ENCODE measurements around the gene DENND6B. TPM values are rescaled to one million over a fixed set of nuclear protein-coding genes. Genes with fewer than 3 reads are reported as not detected.
"Not testable (repeated sequence)": the region's sequence is repeated elsewhere in the genome, so short reads cannot be mapped to it uniquely, and the experiment has no call there.

Gene DENND6B
- total RNA-seq, 1 donor from 2014 or later, result 1.8 TPM

- no peak for DNase-seq (ENCODE audit: low read depth in 2 of 2)
Measured at GRCh38 chr22:50338860-50339462, 12.1 kb upstream of the DENND6B start.

- DNase-seq (ENCODE audit: low read depth in 2 of 2), result no peak
Measured at GRCh38 chr22:50338042-50338573, 11.3 kb upstream of the DENND6B start.

- DNase-seq (ENCODE audit: low read depth in 2 of 2), result no peak
Measured at GRCh38 chr22:50337262-50338041, 10.6 kb upstream of the DENND6B start.

- not testable (repeated sequence) for DNase-seq (ENCODE audit: low read depth in 2 of 2)
Measured at GRCh38 chr22:50334433-50334832, 7.6 kb upstream of the DENND6B start.

GRCh38 chr22:50329236-50329635 is 2.4 kb upstream of the DENND6B start:
- DNase-seq (ENCODE audit: low read depth in 2 of 2), result no peak

GRCh38 chr22:50327711-50328019 is 853 bp upstream of the DENND6B start:
- no peak for DNase-seq (ENCODE audit: low read depth in 2 of 2)

- DNase-seq (ENCODE audit: low read depth in 2 of 2), result no peak
Measured at GRCh38 chr22:50326225-50326955, 422 bp downstream of the DENND6B start.

GRCh38 chr22:50325444-50326224 is 1.2 kb downstream of the DENND6B start:
- DNase-seq (ENCODE audit: low read depth in 2 of 2), result no peak

- DNase-seq (ENCODE audit: low read depth in 2 of 2), result no peak
Measured at GRCh38 chr22:50323900-50324299, 2.9 kb downstream of the DENND6B start.

- DNase-seq (ENCODE audit: low read depth in 2 of 2), result not testable (repeated sequence)
Measured at GRCh38 chr22:50322382-50323104, 4.3 kb downstream of the DENND6B start.

GRCh38 chr22:50320671-50321325 is 6.0 kb downstream of the DENND6B start:
- no peak for DNase-seq (ENCODE audit: low read depth in 2 of 2)

GRCh38 chr22:50320116-50320515 is 6.7 kb downstream of the DENND6B start:
- no peak for DNase-seq (ENCODE audit: low read depth in 2 of 2)

GRCh38 chr22:50319503-50319951 is 7.3 kb downstream of the DENND6B start:
- no peak for DNase-seq (ENCODE audit: low read depth in 2 of 2)

- DNase-seq (ENCODE audit: low read depth in 2 of 2), result no peak
Measured at GRCh38 chr22:50318698-50319411, 8.0 kb downstream of the DENND6B start.

- no peak for DNase-seq (ENCODE audit: low read depth in 2 of 2)
Measured at GRCh38 chr22:50318356-50318697, 8.5 kb downstream of the DENND6B start.

- DNase-seq (ENCODE audit: low read depth in 2 of 2), result no peak
Measured at GRCh38 chr22:50317674-50318073, 9.1 kb downstream of the DENND6B start.

- no peak for DNase-seq (ENCODE audit: low read depth in 2 of 2)
Measured at GRCh38 chr22:50317178-50317577, 9.6 kb downstream of the DENND6B start.

- DNase-seq (ENCODE audit: low read depth in 2 of 2), result no peak
Measured at GRCh38 chr22:50316114-50317065, 10.4 kb downstream of the DENND6B start.

Data from lung microvascular endothelial cell (primary cell).